KBM-7 (cell line): Measurements from ENCODE around the gene CLCN6.

ENCODE experiments used
- DNase-seq: peaks from one replicate; pipeline ENCODE4 v3.0.0-alpha.2; 2015
- in situ Hi-C: fragments of 300-500 bp; cut with MboI; formaldehyde crosslinking; loops from 2 replicates; pipeline ENCODE4 v1.14.3; 2020; ENCODE audit warnings: low sequenced_read_pairs, low pct_unique_long_range_greater_than_20kb, mixed read lengths

CLCN6 gene

DNA sequence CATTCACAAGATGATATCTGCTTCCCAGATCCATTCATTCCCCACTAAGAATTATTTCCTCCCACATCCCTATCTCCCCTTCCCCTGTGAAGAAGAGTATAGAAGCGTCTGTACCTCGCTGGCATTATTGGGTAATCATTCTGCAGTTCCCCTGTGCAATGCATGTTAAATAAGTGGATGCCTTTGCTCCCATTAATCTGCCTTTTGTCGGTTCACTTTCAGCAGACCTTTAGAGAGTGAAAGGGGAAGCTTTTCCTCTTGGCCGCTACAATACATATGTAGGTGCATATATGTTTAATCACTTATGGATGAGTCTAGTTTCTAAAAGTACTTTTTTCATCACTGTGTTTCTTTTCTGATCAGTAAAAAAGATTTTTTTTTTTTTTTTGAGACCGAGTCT is 7.0 kb downstream of the CLCN6 start:
- DNase-seq, result no peak
- in situ Hi-C loops, result no loop called here

DNA sequence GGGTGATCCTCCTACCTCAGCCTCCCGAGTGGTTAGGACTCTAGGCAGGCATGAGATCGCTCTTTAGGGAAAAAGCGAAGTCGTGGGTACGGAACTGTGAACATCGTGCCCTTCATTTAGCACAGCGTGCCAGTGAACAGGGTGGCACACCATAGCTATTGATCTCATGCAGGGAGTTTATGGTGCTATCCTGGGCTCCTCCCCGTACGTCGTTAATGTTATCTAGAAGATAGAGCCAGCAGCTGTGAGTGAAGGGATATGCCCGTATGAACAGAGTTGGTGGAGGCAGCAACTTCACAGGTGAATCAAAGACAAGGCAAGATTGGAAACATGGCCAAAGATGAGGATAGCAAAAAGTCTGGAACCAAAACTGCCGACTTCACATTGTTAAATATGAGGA is 11.2 kb downstream of the CLCN6 start:
- no peak for DNase-seq
- in situ Hi-C loops, result no loop called here

DNA sequence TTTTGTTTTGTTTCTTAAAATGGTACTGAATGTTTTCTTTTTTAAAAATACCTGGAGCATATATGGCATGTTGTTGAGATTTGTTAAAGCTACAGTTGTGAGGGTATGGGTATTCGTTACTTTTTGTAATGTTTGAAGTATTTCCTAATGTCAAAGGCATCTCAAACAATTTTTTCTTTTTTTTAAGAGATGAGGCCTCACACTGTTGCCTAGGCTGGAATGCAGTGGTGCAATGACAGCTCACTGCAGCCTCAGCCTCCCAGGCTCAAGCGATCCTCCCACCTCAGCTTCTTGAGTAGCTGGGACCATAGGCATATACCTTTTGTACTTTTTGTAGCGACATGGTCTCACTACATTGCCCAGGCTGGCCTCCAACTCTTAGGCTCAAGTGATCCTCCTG is 16.1 kb downstream of the CLCN6 start:
- DNase-seq, result no peak
- in situ Hi-C loops, result no loop called here

DNA sequence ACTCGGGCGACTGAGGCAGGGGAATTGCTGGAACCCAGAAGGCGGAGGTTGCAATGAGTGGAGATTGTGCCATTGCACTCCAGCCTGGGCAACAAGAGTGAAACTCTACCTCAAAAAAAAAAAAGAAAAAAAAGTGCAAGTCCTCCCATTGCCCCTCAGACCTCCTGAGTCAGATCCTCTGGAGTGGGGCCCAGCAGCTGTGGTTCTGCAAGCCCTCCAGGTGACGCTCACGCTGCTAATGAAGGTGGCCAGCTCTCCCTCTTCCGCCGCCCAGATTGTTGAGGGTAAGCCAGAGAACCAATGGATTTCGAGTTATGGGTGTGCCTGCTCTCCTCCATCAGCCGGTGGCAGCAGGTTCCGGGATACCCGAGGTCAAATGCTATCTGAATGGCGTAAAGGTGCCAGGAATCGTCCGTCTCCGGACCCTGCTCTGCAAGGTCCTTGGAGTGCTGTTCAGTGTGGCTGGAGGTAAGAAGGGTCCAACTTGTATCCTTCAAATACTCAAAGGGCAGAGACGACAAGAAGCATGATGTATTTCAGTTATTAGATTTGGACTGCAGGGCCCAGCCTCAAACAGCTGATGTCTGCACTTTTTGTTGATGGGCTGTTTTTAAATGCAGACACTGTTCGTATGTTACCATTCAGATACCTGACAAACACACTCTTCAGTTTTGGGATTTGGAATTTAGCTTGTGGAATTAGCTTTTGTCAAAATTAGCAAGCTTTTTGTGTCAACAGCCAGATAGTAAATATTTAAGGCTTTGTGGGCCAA is 17.6 kb downstream of the CLCN6 start:
- in situ Hi-C loops, result no loop called here
- DNase-seq, result no peak

DNA sequence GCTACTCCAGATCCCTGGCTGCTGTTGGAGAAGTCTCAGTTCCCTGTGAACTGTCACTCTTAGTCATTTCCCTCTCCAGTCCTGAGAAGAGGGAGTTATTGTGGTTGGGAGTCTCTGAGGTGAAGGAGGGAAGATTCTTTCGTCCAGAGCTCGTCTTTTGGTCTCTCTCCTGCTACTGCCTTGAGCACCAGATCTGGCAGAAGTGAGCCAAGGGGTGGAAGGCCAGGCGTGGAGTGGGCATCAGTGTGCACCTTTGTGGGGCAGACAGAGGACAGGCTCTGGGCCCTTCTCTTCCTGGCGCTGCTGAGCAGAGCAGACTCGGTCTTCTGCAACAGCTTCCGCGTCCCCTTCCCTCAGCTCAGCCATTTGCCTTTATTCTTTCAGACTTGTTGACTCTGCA is 19.1 kb downstream of the CLCN6 start:
- DNase-seq, result no peak
- in situ Hi-C loops, result no loop called here

DNA sequence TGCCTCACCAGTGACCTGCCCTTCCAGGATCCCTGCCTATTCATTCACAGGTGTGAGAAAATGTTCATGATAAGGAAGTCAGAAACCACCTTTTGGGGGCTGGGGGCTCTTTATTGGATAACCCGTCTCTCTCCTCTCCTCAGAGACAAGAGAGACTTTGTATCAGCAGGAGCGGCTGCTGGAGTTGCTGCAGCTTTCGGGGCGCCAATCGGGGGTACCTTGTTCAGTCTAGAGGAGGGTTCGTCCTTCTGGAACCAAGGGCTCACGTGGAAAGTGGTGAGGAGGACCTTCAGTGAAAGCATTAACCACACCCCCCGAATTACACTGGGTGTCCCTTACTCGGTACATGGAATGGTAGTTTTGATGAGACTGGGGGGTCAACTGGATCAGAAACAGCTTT is 21.0 kb downstream of the CLCN6 start:
- in situ Hi-C loops, result no loop called here
- no peak for DNase-seq

DNA sequence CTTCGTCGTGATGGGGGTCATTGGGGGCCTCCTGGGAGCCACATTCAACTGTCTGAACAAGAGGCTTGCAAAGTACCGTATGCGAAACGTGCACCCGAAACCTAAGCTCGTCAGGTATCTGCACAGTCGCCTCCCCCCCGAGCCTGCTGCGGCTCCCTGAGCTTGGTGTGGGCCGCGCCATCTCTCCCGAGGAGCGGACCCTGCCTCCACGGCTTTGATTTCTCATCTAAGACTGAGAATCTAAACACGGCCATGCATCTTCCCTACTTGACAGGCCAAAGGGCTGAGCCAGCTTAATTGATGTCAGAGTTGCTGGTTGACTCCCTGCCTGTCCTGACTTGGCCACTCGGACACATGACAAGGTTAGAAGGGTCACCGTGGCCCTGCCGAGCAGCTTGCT is 22.5 kb downstream of the CLCN6 start:
- in situ Hi-C loops, result no loop called here
- no peak for DNase-seq

DNA sequence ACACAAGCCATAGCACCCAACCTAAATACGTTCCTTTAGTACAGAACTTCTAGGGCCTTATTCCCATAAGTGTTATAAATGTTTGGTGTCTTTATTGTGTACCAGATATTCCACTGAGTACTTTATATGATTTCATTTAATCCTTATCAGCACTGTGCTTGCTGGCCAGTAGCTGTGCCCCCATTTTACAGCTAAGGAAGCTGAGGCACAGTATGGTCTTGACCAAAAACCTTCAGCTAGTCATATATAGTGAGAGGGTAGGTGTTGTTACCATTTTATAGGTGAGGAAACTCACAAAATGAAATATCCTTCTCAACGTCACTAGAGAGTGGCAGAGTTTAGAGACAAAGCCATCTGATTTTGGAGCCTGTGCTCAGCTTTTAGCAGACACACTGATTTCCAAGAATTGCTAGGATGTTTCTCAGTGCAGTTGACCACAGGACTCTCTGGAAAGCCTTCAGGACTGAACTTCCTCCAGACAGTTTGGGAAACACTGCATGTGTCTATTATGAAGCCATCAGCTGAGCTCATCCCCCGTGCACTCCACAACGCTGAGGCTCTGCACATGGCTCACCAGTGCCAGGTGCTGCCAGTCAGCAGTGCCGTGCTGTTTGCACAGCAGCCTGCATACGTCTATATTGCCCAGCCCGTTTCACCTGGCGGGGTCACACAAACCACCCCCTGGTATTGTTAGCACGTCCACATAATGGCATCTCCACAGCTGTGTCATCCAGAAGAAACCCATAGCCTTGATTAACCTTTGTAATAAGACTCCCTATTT is 26.1 kb downstream of the CLCN6 start:
- no peak for DNase-seq
- in situ Hi-C loops, result loop anchor here (10.0 kb wide), 1 partner anchor 63 kb away; no protein-coding TSS in a partner anchor

DNA sequence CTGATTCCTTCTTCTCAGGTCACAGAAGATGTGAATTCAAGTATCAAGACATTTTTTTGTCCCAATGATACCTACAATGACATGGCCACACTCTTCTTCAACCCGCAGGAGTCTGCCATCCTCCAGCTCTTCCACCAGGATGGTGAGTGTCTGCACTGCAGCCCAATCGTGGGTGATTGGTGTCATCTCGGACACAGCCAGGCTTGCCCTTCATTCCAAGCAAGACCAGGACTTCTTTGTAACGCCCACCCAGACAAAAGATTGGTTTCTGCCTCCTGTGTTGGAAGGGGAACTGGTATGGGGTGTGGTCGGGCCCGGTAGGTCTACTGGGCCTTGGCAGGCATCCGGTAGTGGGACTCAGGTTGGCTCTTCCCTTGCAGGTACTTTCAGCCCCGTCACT is 27.5 kb downstream of the CLCN6 start:
- in situ Hi-C loops, result loop anchor here (10.0 kb wide), 1 partner anchor 61 kb away; no protein-coding TSS in a partner anchor
- DNase-seq, result no peak

DNA sequence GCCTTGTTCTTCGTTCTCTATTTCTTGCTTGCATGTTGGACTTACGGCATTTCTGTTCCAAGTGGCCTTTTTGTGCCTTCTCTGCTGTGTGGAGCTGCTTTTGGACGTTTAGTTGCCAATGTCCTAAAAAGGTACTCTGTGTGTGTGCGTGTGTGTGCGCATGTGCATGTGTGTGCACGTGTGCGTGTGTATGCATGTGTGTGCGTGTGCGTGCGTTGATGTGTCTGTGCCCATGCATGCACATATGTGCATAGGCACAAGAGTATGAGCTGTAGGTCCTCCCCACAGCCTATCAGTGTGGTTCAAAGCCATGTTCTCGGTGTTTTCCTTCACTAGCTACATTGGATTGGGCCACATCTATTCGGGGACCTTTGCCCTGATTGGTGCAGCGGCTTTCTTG is 27.9 kb downstream of the CLCN6 start:
- no peak for DNase-seq
- in situ Hi-C loops, result loop anchor here (10.0 kb wide), 1 partner anchor 61 kb away; no protein-coding TSS in a partner anchor

DNA sequence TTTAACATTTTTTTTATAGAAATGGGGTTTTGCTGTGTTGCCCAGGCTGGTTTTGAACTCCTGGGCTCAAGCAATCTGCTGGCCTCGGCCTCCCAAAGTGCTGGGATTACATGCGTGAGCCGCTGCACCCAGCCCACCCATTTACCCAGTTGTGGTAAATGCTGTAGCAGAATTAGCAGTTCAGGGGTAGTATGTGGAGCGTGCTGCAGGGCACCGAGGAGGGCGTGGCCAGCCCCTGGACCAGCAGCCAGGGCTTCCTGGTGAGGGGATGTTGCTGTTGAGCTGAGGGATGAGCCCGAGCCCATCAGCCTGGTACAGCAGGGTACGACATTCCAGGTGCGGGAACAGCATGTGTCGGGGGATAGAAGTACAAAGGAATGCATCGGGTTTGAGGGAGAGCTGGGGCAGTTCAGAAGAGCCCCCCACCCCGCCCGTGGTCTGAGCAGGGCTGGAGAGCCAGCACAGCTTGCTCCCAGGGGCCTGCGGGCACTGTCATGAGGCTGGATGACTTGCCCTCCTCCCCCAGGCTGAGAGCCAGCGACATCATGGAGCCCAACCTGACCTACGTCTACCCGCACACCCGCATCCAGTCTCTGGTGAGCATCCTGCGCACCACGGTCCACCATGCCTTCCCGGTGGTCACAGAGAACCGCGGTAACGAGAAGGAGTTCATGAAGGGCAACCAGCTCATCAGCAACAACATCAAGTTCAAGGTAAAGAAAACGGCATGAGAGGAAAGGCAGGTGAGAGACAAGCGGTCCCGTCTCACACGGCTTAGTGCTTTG is 29.6 kb downstream of the CLCN6 start:
- in situ Hi-C loops, result loop anchor here (10.0 kb wide), 1 partner anchor 59 kb away; no protein-coding TSS in a partner anchor
- no peak for DNase-seq

DNA sequence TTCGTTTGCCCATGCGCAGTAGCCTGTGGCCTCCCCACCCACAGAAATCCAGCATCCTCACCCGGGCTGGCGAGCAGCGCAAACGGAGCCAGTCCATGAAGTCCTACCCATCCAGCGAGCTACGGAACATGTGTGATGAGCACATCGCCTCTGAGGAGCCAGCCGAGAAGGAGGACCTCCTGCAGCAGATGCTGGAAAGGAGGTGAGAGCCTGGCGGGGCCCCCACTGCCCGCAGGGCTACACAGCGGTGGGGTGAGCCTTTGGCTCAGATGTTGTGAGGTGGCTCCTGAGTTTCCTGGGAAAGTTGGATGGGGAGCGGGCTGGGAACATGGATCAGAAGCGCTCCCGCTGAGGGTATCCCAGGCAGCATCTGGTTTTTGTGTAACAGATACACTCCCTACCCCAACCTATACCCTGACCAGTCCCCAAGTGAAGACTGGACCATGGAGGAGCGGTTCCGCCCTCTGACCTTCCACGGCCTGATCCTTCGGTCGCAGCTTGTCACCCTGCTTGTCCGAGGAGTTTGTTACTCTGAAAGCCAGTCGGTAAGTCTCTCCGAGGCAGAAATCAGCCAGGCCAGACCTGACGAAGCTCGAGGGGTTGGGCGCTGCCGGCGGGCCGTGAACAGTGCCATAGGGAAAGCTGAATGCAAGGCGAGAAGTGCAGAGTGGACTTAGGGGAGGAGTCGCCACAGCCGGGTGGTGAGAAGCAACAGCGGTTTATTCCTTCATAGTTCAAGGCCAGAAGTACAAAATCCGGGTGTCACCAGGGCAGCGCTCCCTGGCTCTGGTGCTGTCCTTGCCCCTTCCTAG is 31.2 kb downstream of the CLCN6 start:
- in situ Hi-C loops, result loop anchor here (10.0 kb wide), 1 partner anchor 58 kb away; no protein-coding TSS in a partner anchor

DNA sequence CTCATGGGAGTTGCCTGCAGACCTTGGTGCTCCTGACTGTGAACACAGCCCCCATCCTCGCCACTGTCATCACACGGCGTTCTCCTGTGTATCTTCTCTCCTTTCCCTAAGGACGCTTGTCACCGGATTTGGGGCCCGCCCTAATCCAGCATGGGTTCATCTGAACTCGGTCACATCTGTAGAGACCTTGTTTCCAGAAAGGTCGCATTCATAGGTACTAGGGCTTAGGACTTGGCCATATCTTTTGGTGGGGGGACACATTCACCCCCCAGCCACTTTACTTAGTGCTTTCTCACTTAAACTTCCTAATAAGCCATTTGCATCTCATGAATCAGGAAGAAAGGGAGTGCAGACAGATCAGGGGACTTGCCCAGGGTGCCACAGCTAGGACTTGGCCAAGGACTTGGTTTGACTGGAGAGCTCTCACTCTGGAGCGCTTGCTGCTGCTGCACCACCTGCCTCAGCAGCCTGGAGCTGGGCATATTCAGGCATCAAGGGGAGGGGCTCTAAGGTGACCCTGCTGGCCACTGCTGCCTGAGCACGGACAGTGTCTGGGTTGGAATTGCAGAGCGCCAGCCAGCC is 31.9 kb downstream of the CLCN6 start:
- DNase-seq, result no peak
- in situ Hi-C loops, result loop anchor here (10.0 kb wide), 1 partner anchor 57 kb away; no protein-coding TSS in a partner anchor

More for the DNA sequence above, 31.2 kb downstream of the CLCN6 start:
- DNase-seq, result no peak

DNA sequence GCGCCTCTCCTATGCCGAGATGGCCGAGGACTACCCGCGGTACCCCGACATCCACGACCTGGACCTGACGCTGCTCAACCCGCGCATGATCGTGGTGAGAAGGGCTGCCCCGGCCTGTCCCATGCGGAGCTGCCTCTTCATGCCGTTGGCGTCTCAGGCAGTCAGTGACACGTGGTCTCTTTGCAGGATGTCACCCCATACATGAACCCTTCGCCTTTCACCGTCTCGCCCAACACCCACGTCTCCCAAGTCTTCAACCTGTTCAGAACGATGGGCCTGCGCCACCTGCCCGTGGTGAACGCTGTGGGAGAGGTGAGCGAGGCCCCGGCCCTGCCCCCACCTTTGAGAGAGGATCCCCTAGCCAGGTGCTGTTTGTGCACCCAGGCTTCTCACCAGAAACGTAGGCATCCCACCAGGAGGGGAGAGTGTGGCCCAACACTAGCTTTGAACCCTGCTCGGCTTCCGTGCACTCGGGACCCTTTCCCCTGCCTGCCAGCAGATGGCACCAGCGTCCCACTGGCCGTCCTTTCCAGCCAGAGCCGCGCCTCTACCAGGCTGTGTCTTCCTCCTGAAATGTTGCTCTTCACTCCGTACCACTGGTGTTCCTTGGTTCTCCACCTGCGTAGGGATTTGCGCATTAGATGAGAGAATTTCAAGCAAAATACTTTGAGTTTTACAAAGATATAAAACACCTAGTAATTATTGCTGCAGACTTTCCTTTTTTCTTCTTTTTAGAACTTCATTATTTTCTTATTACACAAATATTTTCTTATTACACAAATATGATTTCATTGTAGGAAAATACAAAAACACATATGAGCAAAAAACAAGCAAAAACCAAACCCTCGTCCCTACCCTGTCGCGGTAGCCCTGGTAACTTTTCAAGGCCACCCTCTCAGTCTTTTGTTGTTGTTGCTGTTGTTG is 32.6 kb downstream of the CLCN6 start:
- DNase-seq, result peak; percentile 71
- in situ Hi-C loops, result loop anchor here (10.0 kb wide), 1 partner anchor 56 kb away; no protein-coding TSS in a partner anchor

DNA sequence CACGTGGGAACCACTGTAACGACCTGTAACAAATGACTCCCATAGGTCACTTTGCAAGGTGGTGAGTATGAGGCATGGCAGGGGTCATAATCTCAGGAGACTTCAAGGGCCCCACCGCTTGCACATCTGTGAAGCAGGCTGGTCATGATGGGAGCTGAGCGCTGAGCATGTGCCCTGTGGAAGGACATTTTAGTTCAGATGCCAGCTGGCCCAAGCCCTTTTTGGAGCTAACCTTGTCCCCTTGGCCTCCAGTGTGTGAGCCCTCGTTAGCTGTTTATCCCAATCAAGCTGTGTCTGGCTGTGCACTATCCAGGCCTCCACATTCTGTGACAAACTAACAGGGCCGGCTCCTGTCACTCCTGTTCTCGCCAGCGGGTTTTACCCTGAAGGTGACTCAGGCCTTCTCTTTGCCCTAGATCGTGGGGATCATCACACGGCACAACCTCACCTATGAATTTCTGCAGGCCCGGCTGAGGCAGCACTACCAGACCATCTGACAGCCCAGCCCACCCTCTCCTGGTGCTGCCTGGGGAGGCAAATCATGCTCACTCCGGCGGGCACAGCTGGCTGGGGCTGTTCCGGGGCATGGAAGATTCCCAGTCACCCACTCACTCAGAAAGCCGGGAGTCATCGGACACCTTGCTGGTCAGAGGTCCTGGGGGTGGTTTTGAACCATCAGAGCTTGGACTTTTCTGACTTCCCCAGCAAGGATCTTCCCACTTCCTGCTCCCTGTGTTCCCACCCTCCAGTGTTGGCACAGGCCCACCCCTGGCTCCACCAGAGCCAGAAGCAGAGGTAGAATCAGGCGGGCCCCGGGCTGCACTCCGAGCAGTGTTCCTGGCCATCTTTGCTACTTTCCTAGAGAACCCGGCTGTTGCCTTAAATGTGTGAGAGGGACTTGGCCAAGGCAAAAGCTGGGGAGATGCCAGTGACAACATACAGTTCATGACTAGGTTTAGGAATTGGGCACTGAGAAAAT is 34.0 kb downstream of the CLCN6 start:
- in situ Hi-C loops, result loop anchor here (10.0 kb wide), 1 partner anchor 55 kb away; no protein-coding TSS in a partner anchor
- DNase-seq, result no peak
